CD14-positive monocyte (primary cell): ENCODE results near the gene MST1. TPM values are rescaled to one million over a fixed set of nuclear protein-coding genes. Genes with fewer than 3 reads are reported as not detected.
"Not testable (repeated sequence)": the region's sequence is repeated elsewhere in the genome, so short reads cannot be mapped to it uniquely, and the experiment has no call there.

Experiments
- DNase-seq, 3 donors: peaks; one replicate each; pipeline ENCODE4 v3.0.0-alpha.2; 2011 to 2022
- H2AFZ ChIP-seq: 2 replicates; pipeline ENCODE4 v1.6.0; 2012; ENCODE audit warnings: mild to moderate bottlenecking, low read depth, low read length, inconsistent platforms; ENCODE audit not compliant: insufficient read depth, poor library complexity, severe bottlenecking
- H3K27ac ChIP-seq, 2 donors: 1 replicate in 1 of 2; 2 replicates in 1 of 2; pipeline ENCODE4 v1.5.1; 2012 to 2013; ENCODE audit warnings: low read length in 2 of 2, control low read depth in 1 of 2, inconsistent platforms in 1 of 2, low read depth in 1 of 2, mild to moderate bottlenecking in 1 of 2
- H3K27me3 ChIP-seq, 2 donors: one replicate each; pipeline versions ENCODE4 v1.6.0 to v1.6.1; 2011 to 2013; ENCODE audit warnings: low read length in 2 of 2; ENCODE audit not compliant: control insufficient read depth in 2 of 2, insufficient read depth in 2 of 2
- H3K36me3 ChIP-seq, 2 donors: replicated peaks in 1 of 2; 1 replicate in 1 of 2; 2 replicates in 1 of 2; pipeline versions ENCODE4 v1.5.1 to v1.6.1; 2012 to 2013; ENCODE audit warnings: low read length in 2 of 2, control low read depth in 1 of 2, inconsistent platforms in 1 of 2, mild to moderate bottlenecking in 1 of 2; ENCODE audit not compliant: insufficient read depth in 2 of 2, control insufficient read depth in 1 of 2
- H3K4me1 ChIP-seq, 2 donors: 1 replicate in 1 of 2; 2 replicates in 1 of 2; pipeline versions ENCODE4 v1.5.1 to v1.6.1; 2012 to 2013; ENCODE audit warnings: low read length in 2 of 2, control low read depth in 1 of 2, inconsistent platforms in 1 of 2, mild to moderate bottlenecking in 1 of 2, moderate library complexity in 1 of 2; ENCODE audit not compliant: insufficient read depth in 2 of 2, control insufficient read depth in 1 of 2
- H3K4me2 ChIP-seq: replicated peaks from 2 replicates; pipeline ENCODE3; 2012; ENCODE audit warnings: low read length, moderate library complexity, mild to moderate bottlenecking; ENCODE audit not compliant: poor library complexity, severe bottlenecking; ENCODE audit errors: extremely low read depth
- H3K4me3 ChIP-seq, 3 experiments: fragments of 200-600 bp in 1 of 3; sonication (generic) in 1 of 3; replicated peaks in 1 of 3; 1 replicate in 2 of 3; 2 replicates in 1 of 3; pipeline ENCODE4 v1.5.1; 2011 to 2013; ENCODE audit warnings: low read length in 3 of 3, mild to moderate bottlenecking in 3 of 3, control low read depth in 2 of 3, low read depth in 2 of 3, inconsistent platforms in 1 of 3, moderate library complexity in 1 of 3
- H3K79me2 ChIP-seq: 2 replicates; pipeline ENCODE4 v1.6.0; 2012; ENCODE audit warnings: mild to moderate bottlenecking, control low read depth, inconsistent platforms, low read length, moderate library complexity; ENCODE audit not compliant: insufficient read depth
- H3K9ac ChIP-seq: 2 replicates; pipeline ENCODE4 v1.6.0; 2017; ENCODE audit warnings: low read length, mild to moderate bottlenecking; ENCODE audit not compliant: insufficient read depth, poor library complexity, severe bottlenecking
- H3K9me3 ChIP-seq, 2 donors: replicated peaks in 1 of 2; 1 replicate in 1 of 2; 2 replicates in 1 of 2; pipeline versions ENCODE4 v1.5.1 to v1.6.1; 2012 to 2013; ENCODE audit warnings: low read length in 2 of 2, control low read depth in 1 of 2; ENCODE audit not compliant: control insufficient read depth in 1 of 2, insufficient read depth in 1 of 2
- H4K20me1 ChIP-seq: 2 replicates; pipeline ENCODE4 v1.6.0; 2012; ENCODE audit warnings: mild to moderate bottlenecking, low read length, control low read depth, moderate library complexity; ENCODE audit not compliant: insufficient read depth
- H3K27ac Mint-ChIP-seq, 7 donors: one replicate each; pipeline ENCODE4 v1.8.0; 2020; ENCODE audit warnings: mild to moderate bottlenecking in 7 of 7, mixed read lengths in 7 of 7, moderate library complexity in 6 of 7, inconsistent platforms in 2 of 7
- H3K27me3 Mint-ChIP-seq, 3 donors: one replicate each; pipeline ENCODE4 v1.8.0; 2021 to 2022; ENCODE audit warnings: low read depth in 3 of 3, mild to moderate bottlenecking in 3 of 3, mixed read lengths in 3 of 3, moderate library complexity in 3 of 3, inconsistent platforms in 1 of 3
- H3K36me3 Mint-ChIP-seq, 2 donors: one replicate each; pipeline ENCODE4 v1.8.0; 2020; ENCODE audit warnings: mixed read lengths in 2 of 2, inconsistent platforms in 1 of 2, mild to moderate bottlenecking in 1 of 2
- H3K4me1 Mint-ChIP-seq: one replicate; pipeline ENCODE4 v1.8.0; 2020; ENCODE audit warnings: mild to moderate bottlenecking, mixed read lengths
- H3K4me3 Mint-ChIP-seq, 2 donors: one replicate each; pipeline ENCODE4 v1.8.0; 2020; ENCODE audit warnings: mild to moderate bottlenecking in 2 of 2, mixed read lengths in 2 of 2, moderate library complexity in 1 of 2
- H3K9me3 Mint-ChIP-seq, 7 donors: one replicate each; pipeline ENCODE4 v1.8.0; 2020 to 2022; ENCODE audit warnings: mixed read lengths in 7 of 7, mild to moderate bottlenecking in 6 of 7, moderate library complexity in 6 of 7, inconsistent platforms in 2 of 7
- CTCF ChIP-seq: fragments of 200-600 bp; IDR thresholded peaks from one replicate; pipeline ENCODE4 v1.8.0; 2022; ENCODE audit warnings: antibody characterized with exemption, mild to moderate bottlenecking
- WGBS: methylation state at CpG from one replicate; pipeline ENCODE4 v1.1.5; 2013; ENCODE audit warnings: missing lambda C conversion rate; ENCODE audit not compliant: insufficient coverage; 5-methylcytosine and 5-hydroxymethylcytosine counted together
- intact Hi-C, 2 donors: fragments of 100-400 bp; cut with micrococcal nuclease; formaldehyde crosslinking; loops; one replicate each; pipeline versions ENCODE4 v1.15.0 to v1.15.1; 2023
- polyA plus RNA-seq, 3 donors: library from polyadenylated mRNA; depleted of rRNA in 1 of 3; unstranded in 2 of 3; stranded (reverse) in 1 of 3; fragments of 300-500 nt in 2 of 3; fragments of >200 nt in 1 of 3; fragmentation: Illumina TruSeq in 2 of 3; gene quantifications; 1 replicate in 2 of 3; 2 replicates in 1 of 3; pipeline ENCODE4 v1.2.3, GENCODE V29; 2012 to 2021

Gene MST1
- polyA plus RNA-seq, 3 donors = 0.28 to 17.8 TPM; not detected in 1

- intact Hi-C loops, DNase-seq: not testable (repeated sequence)
- H3K36me3 Mint-ChIP-seq = peaks cover 50 to 52% of the 10 kb centered on the region in 2 donors
These were observed 4.2 kb downstream of the MST1 start for GRCh38 chr3:49685103-49685502.

GRCh38 chr3:49684453-49684852 lies 4.8 kb downstream of the MST1 start:
- peaks cover 0 to 27% of the 10 kb centered on the region in 2 donors for H3K27me3 ChIP-seq

More at GRCh38 chr3:49685103-49685502, 4.2 kb downstream of the MST1 start:
- peaks cover 0 to 27% of the 10 kb centered on the region in 2 donors for H3K27me3 ChIP-seq
- not testable (repeated sequence) for H3K9me3 Mint-ChIP-seq, H3K4me3 ChIP-seq, H3K9ac ChIP-seq, H3K4me2 ChIP-seq, H3K27ac Mint-ChIP-seq, H3K9me3 ChIP-seq, H3K27ac ChIP-seq, H4K20me1 ChIP-seq, H2AFZ ChIP-seq, H3K79me2 ChIP-seq
- no CpG with 5 or more reads among the region's 10 CpGs for WGBS
- Mint-ChIP-seq H3K4me3 (peak overlapping the region in 1 of 2 donors; percentile 65), H3K27me3 (peaks cover 23 to 34% (median 32%) of the 10 kb centered on the region in 3 donors), H3K4me1 (peaks cover 26% of the 10 kb centered on the region)
- H3K4me1 ChIP-seq = peaks cover 15 to 16% of the 10 kb centered on the region in 2 donors
- H3K36me3 ChIP-seq = peaks cover 38 to 47% of the 10 kb centered on the region in 2 donors

GRCh38 chr3:49683162-49683561 lies 6.1 kb downstream of the MST1 start:
- Histone ChIP-seq H3K4me3 (no peak overlapping the region), H3K27ac (no peak overlapping the region), H3K27me3 (peaks cover 0 to 27% of the 10 kb centered on the region in 2 donors), H4K20me1 (no peaks in the 10 kb centered on the region), H2AFZ (no peak overlapping the region), H3K4me1 (peaks cover 0 to 5% of the 10 kb centered on the region in 2 donors), H3K4me2 (no peak overlapping the region), H3K79me2 (no peaks in the 10 kb centered on the region), H3K9me3 (no peaks in the 10 kb centered on the region), H3K9ac (no peak overlapping the region), H3K36me3 (peaks cover 57 to 66% of the 10 kb centered on the region in 2 donors)
- DNase-seq = no peak
- intact Hi-C loops = no loop called here
- peaks cover 23 to 32% (median 32%) of the 10 kb centered on the region in 3 donors for H3K27me3 Mint-ChIP-seq
- peaks cover 0 to 6% (median 0%) of the 10 kb centered on the region in 7 donors for H3K9me3 Mint-ChIP-seq
- no peak overlapping the region for H3K4me3 Mint-ChIP-seq
- no peak for TF ChIP-seq CTCF
- 100% methylated on average over 2 of the region's 6 CpGs for WGBS
- peaks cover 13% of the 10 kb centered on the region for H3K4me1 Mint-ChIP-seq
- peaks cover 66 to 72% of the 10 kb centered on the region in 2 donors for H3K36me3 Mint-ChIP-seq
- no peak overlapping the region for H3K27ac Mint-ChIP-seq

More at GRCh38 chr3:49684453-49684852, 4.8 kb downstream of the MST1 start:
- WGBS = 100% methylated on average over 1 of the region's 2 CpGs
- Histone ChIP-seq H3K4me1 (peaks cover 9 to 12% of the 10 kb centered on the region in 2 donors), H3K36me3 (peaks cover 45 to 53% of the 10 kb centered on the region in 2 donors)
- peaks cover 55 to 59% of the 10 kb centered on the region in 2 donors for H3K36me3 Mint-ChIP-seq
- H4K20me1 ChIP-seq, H3K9me3 Mint-ChIP-seq, H3K9ac ChIP-seq, H3K4me2 ChIP-seq, intact Hi-C loops, H3K27ac ChIP-seq, H3K79me2 ChIP-seq, H3K4me3 Mint-ChIP-seq, H2AFZ ChIP-seq, DNase-seq, H3K9me3 ChIP-seq, H3K4me3 ChIP-seq, H3K27ac Mint-ChIP-seq: not testable (repeated sequence)
- H3K4me1 Mint-ChIP-seq = peaks cover 22% of the 10 kb centered on the region
- peaks cover 23 to 34% (median 32%) of the 10 kb centered on the region in 3 donors for H3K27me3 Mint-ChIP-seq
